Muscle layer of duodenum (tissue), 2 donors: ENCODE measurements around the gene BCDIN3D.

Experiments
- H3K27ac ChIP-seq: one replicate; pipeline ENCODE4 v1.7.0; 2013; ENCODE audit warnings: mild to moderate bottlenecking, low read length
- H3K27me3 ChIP-seq: one replicate; pipeline ENCODE4 v1.7.0; 2013; ENCODE audit warnings: low read depth, mild to moderate bottlenecking, control low read depth, low read length
- H3K36me3 ChIP-seq, 2 donors: one replicate each; pipeline ENCODE4 v1.7.0; 2013; ENCODE audit warnings: low read length in 2 of 2, control low read depth in 1 of 2, mild to moderate bottlenecking in 1 of 2; ENCODE audit not compliant: insufficient read depth in 2 of 2, control insufficient read depth in 1 of 2
- H3K4me1 ChIP-seq, 2 donors: one replicate each; pipeline ENCODE4 v1.7.0; 2013; ENCODE audit warnings: low read length in 2 of 2, mild to moderate bottlenecking in 2 of 2, control low read depth in 1 of 2, moderate library complexity in 1 of 2; ENCODE audit not compliant: insufficient read depth in 2 of 2, control insufficient read depth in 1 of 2
- H3K4me3 ChIP-seq, 2 donors: one replicate each; pipeline ENCODE4 v1.7.0; 2013; ENCODE audit warnings: low read length in 2 of 2, low read depth in 1 of 2, mild to moderate bottlenecking in 1 of 2
- H3K9me3 ChIP-seq, 2 donors: one replicate each; pipeline ENCODE4 v1.7.0; 2013; ENCODE audit warnings: low read length in 2 of 2, control low read depth in 1 of 2, mild to moderate bottlenecking in 1 of 2; ENCODE audit not compliant: control insufficient read depth in 1 of 2
- donor health status: healthy.

The BCDIN3D gene

GRCh38 chr12:49846032-49846431, 3.1 kb upstream of the BCDIN3D start:
- Histone ChIP-seq H3K4me1 (peaks cover 5 to 11% of the 10 kb centered on the region in 2 donors), H3K36me3 (no peaks in the 10 kb centered on the region), H3K27ac (no peak overlapping the region), H3K27me3 (no peaks in the 10 kb centered on the region), H3K9me3 (no peaks in the 10 kb centered on the region), H3K4me3 (no peak overlapping the region)

GRCh38 chr12:49843876-49844437, 1.1 kb upstream of the BCDIN3D start:
- H3K27ac ChIP-seq = no peak overlapping the region
- no peaks in the 10 kb centered on the region for H3K9me3 ChIP-seq
- H3K36me3 ChIP-seq = no peaks in the 10 kb centered on the region
- no peak overlapping the region for H3K4me3 ChIP-seq
- no peaks in the 10 kb centered on the region for H3K27me3 ChIP-seq
- H3K4me1 ChIP-seq = peaks cover 5 to 11% of the 10 kb centered on the region in 2 donors

DNA sequence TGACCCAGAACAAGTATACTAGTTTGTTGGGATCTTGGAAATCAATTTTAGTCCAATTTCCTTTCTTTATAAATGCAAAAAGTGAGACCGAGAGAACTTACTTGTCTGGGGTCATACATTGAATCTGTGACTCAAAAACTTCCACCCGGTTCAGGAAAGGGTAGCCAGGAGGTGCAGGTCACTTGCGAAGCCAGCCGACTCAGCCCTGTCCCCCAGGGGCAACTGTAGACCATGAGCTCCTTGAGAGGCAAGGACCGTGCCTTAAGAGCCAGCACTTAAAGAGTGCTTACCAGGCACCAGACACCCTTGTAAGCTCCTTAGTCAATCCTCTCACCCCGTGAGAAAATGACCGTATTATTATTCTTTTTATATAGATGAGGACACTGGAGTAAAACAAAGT, 505 bp upstream of the BCDIN3D start:
- Histone ChIP-seq H3K4me1 (peaks cover 5 to 11% of the 10 kb centered on the region in 2 donors), H3K36me3 (no peaks in the 10 kb centered on the region), H3K9me3 (no peaks in the 10 kb centered on the region), H3K27me3 (no peaks in the 10 kb centered on the region), H3K4me3 (peak overlapping the region; percentile 84 to 94), H3K27ac (peak overlapping the region; percentile 97)

GRCh38 chr12:49838973-49839633, 3.8 kb downstream of the BCDIN3D start:
- Histone ChIP-seq H3K27ac (no peak overlapping the region), H3K36me3 (no peaks in the 10 kb centered on the region), H3K27me3 (no peaks in the 10 kb centered on the region), H3K4me3 (no peak overlapping the region), H3K9me3 (no peaks in the 10 kb centered on the region), H3K4me1 (peaks cover 5 to 11% of the 10 kb centered on the region in 2 donors)

GRCh38 chr12:49832836-49833421, 10.0 kb downstream of the BCDIN3D start:
- Histone ChIP-seq H3K36me3 (no peaks in the 10 kb centered on the region), H3K4me3 (no peak overlapping the region), H3K4me1 (peaks cover 5 to 8% of the 10 kb centered on the region in 2 donors), H3K27me3 (no peaks in the 10 kb centered on the region), H3K27ac (no peak overlapping the region), H3K9me3 (no peaks in the 10 kb centered on the region)

DNA sequence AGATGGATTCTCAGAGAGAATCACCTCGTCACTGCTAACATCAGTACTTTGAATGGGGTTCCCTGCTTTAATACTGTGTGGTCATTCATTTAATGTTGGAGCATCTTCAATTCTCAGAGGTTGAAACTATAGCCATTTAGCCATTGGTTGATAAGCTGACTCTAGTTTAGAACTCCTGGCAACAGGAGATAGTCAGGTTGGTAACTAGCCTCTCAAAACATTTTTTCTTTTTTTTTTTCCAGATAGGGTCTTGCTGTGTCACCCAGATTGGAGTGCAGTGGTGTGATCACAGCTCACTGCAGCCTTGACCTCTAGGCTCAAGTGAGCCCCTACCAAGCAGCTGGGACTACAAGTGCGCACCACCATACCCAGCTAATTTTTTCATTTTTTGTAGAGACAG, 11.2 kb downstream of the BCDIN3D start:
- Histone ChIP-seq H3K4me3 (no peak overlapping the region), H3K4me1 (peaks cover 5 to 15% of the 10 kb centered on the region in 2 donors), H3K27me3 (no peaks in the 10 kb centered on the region), H3K9me3 (no peaks in the 10 kb centered on the region), H3K27ac (no peak overlapping the region), H3K36me3 (no peaks in the 10 kb centered on the region)

DNA sequence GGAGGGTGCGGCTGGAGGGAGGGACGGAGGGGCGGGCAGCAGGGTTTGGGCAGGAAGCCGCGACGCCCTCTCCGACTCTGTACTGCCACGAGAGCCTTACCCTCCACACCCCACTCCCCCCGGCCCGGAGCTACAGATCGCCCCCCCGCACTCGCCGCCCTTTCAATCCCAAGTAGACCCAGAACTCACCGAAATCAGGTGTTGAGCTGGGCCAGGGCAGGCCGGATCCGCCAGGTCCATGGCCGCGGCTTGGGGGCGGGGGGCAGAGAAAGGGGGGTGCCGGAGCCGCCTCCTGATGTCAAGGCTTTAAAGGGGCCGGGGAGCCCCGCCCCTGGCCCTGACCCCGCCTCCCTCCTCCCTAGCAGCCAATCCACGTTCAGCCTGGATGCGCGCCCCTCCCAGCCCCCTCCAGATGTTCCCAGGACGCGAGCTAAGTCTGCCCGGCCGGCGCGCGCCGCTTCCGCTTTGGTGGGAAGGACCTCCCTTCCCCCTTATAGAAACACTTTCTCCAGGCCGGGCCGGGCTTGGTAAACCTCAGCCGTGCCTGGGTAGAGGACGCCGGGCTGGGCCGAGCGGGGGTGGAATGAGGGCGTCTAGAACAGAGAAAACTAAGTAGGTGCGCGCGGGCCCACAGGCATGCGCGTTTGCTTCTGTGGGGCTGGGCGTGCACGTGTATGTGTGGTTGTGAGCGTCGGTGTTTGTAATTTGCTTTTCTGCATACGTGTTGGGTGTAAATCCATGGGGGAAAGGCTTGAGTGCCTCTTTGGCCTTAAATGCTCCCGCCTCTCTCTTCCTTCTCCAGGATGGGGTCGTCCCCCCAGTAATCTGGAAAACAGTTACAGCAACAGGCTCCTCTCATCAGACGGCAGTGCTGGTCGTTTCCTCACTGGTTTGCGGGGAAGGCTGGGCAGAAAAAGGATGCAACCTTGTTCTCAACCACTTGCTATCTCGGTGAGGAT, 14.5 kb downstream of the BCDIN3D start, which contains the start of gene NCKAP5L:
Gene NCKAP5L, minus strand, starts transcription at position 281 of the 959 bp plus-strand sequence. CDS start 24,369 bp downstream, outside the sequence.
- Histone ChIP-seq H3K36me3 (no peaks in the 10 kb centered on the region), H3K9me3 (no peaks in the 10 kb centered on the region), H3K4me1 (peaks cover 10 to 43% of the 10 kb centered on the region in 2 donors), H3K27me3 (no peaks in the 10 kb centered on the region), H3K4me3 (peak within 1 kb of the TSS; percentile 81 to 88), H3K27ac (peak within 1 kb of the TSS; percentile 78)

DNA sequence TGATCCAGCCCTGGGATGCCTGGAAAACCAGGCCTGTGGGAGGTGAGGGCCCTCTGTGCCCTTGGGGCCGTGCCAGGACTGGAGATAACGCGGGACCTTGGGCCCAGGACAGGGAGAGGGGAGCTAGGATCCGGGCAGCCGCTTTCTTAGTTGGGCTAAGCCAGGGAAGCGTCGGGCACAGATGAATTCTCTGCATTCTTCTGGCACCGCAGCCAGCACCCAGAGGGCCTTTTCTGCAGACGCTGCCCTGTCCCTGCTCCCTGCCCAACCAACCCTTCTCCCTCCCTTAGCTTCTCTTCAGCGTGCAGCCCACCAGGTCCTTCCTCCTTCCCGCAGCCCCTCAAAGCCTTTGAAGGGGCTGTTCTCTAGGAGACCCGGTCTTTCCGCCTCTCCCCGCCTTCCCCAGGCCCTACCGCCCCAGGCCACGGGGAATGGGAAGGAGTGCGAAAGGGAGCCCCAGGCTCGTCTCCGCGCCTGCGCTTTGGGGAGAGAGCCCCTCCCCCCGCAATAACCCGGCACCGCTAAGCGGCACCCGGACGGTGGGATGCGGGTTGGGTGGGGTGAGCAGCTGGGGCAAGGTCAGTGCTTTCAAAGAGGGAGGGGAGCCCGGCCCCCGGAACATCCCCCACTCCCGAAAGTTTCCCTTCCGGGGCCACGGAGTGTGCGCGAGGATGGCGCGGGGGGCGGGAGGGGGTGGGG, 15.4 kb downstream of the BCDIN3D start:
- H3K4me1 ChIP-seq = peaks cover 10 to 43% of the 10 kb centered on the region in 2 donors
- H3K9me3 ChIP-seq = no peaks in the 10 kb centered on the region
- peak overlapping the region; percentile 81 to 88 for H3K4me3 ChIP-seq
- H3K27me3 ChIP-seq = no peaks in the 10 kb centered on the region
- peak overlapping the region; percentile 27 for H3K27ac ChIP-seq
- peaks cover 0 to 2% of the 10 kb centered on the region in 2 donors for H3K36me3 ChIP-seq

DNA sequence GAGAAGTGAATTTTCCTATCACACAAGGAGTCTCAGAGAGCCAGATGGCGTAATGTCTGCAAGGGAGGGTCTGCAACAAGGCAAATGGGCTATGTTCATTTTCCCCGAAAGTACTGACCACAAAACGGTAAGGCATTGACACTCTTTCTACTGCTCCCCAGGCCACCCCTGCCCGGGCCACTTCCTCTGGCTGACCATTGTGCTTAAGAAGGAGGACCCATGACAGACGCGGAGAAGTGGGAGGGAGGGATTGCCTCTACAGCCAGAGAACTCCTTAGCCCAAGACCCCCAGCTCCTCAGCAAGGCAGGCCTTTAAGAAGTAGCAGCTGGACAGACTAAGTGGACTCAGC, 15.9 kb downstream of the BCDIN3D start:
- H3K4me1 ChIP-seq = peaks cover 10 to 45% of the 10 kb centered on the region in 2 donors
- peak overlapping the region; percentile 27 for H3K27ac ChIP-seq
- H3K36me3 ChIP-seq = peaks cover 0 to 3% of the 10 kb centered on the region in 2 donors
- no peaks in the 10 kb centered on the region for H3K27me3 ChIP-seq
- H3K4me3 ChIP-seq = peak overlapping the region; percentile 81 to 88
- no peaks in the 10 kb centered on the region for H3K9me3 ChIP-seq

- H3K4me3 ChIP-seq = peak overlapping the region in 1 of 2 donors; percentile 88
Observed at GRCh38 chr12:49825971-49826421, 16.9 kb downstream of the BCDIN3D start.

More at GRCh38 chr12:49825971-49826421, 16.9 kb downstream of the BCDIN3D start:
- Histone ChIP-seq H3K27ac (peak overlapping the region; percentile 27), H3K4me1 (peaks cover 10 to 55% of the 10 kb centered on the region in 2 donors), H3K27me3 (no peaks in the 10 kb centered on the region), H3K9me3 (no peaks in the 10 kb centered on the region), H3K36me3 (peaks cover 0 to 3% of the 10 kb centered on the region in 2 donors)
